ENCODE measurements around the gene NSUN3. TPM values are rescaled to one million over a fixed set of nuclear protein-coding genes. Genes with fewer than 3 reads are reported as not detected.

Gene NSUN3
- total and polyA plus RNA-seq, 9 donors, result 7.1 to 14.9 (median 11.7) TPM

DNA sequence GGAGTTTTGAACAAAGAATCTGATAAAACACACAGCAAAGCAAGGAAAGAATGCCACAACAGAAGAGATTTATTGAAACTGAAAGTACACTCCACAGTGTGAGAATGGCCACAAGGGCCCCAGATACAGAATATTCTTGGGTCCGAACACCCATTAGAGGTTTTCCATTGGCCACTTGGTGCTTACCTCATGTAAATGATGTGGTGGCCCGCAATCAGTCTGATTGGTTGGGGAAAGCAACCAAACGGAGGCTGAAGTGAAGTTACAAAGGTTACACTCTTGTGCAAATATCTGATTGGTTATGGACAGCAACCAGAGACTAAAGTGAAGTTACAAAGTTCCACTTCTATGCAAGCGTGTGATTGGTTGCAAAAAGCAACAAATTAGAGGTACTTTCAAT, 20.4 kb downstream of the NSUN3 start:
- Histone ChIP-seq H3K36me3 (no peaks in the 10 kb centered on the region), H3K27ac (no peak overlapping the region), H3K4me1 (ENCODE audit: insufficient read depth) (no peaks in the 10 kb centered on the region), H3K27me3 (no peaks in the 10 kb centered on the region), H3K4me3 (no peak overlapping the region), H3K9me3 (no peaks in the 10 kb centered on the region)
- TF ChIP-seq EP300 (IDR thresholded peaks at IDR 0.05), result no peak
- TF ChIP-seq, protein P1, sequence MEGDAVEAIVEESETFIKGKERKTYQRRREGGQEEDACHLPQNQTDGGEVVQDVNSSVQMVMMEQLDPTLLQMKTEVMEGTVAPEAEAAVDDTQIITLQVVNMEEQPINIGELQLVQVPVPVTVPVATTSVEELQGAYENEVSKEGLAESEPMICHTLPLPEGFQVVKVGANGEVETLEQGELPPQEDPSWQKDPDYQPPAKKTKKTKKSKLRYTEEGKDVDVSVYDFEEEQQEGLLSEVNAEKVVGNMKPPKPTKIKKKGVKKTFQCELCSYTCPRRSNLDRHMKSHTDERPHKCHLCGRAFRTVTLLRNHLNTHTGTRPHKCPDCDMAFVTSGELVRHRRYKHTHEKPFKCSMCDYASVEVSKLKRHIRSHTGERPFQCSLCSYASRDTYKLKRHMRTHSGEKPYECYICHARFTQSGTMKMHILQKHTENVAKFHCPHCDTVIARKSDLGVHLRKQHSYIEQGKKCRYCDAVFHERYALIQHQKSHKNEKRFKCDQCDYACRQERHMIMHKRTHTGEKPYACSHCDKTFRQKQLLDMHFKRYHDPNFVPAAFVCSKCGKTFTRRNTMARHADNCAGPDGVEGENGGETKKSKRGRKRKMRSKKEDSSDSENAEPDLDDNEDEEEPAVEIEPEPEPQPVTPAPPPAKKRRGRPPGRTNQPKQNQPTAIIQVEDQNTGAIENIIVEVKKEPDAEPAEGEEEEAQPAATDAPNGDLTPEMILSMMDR (IDR thresholded peaks at IDR 0.05), result no peak
- TF ChIP-seq POLR2A (IDR thresholded peaks at IDR 0.05), result no peak
- DNase-seq, result no peak
- intact Hi-C loops (cut with DNase I), result no loop called here
- 91 to 95% (median 91%) methylated on average over 4 of the region's 4 CpGs for WGBS, 3 donors

DNA sequence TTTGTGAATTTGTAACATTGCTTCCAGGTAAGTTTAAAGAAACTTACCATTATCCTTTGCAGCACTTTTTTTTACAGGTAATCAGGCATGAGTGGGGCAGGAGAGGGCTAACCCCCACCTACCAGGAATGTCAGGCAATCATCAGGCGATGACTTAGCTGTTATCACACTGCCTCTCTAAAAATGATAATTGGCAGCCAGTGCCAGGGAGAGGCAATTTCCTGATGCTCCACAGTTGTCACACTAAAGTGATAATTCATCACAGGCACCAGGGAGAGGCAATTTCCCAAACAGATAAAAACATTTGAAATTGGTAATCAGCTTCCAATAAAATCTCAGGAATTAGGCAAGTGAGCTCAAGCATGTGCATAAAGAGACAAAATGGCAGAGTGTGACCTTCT, 26.3 kb downstream of the NSUN3 start:
- H3K4me3 ChIP-seq, result no peak overlapping the region
- H3K27ac ChIP-seq, result no peak overlapping the region
- no peaks in the 10 kb centered on the region for H3K9me3 ChIP-seq
- no peaks in the 10 kb centered on the region for H3K27me3 ChIP-seq
- intact Hi-C loops (cut with DNase I), result no loop called here
- no peaks in the 10 kb centered on the region for H3K4me1 ChIP-seq (ENCODE audit: insufficient read depth)
- 97 to 100% (median 98%) methylated on average over 1 of the region's 1 CpG for WGBS, 3 donors
- TF ChIP-seq POLR2A (IDR thresholded peaks at IDR 0.05) (no peak), EP300 (IDR thresholded peaks at IDR 0.05) (no peak)
- TF ChIP-seq, protein P1 (IDR thresholded peaks at IDR 0.05), result no peak
- H3K36me3 ChIP-seq, result no peaks in the 10 kb centered on the region
- no peak for DNase-seq

DNA sequence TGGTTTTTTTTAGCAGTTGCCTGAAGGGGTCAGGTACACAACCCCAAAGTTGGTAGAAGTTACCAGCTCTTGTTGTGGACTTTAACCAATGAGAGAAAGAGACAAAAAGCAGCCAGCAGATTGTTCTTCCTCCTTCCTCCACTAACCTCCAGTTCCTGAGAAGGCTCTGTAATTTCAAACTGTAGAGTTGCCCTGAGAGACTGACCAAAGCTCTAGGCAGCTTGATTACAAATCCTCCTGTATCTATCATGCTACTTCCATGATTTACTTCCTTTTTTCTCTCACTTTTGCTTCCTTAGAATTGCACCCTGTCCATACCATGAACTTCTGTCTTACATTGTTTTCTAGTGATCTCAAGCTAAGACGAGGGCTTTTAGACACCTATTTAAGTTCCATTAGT, 29.2 kb downstream of the NSUN3 start:
- Histone ChIP-seq H3K9me3 (no peaks in the 10 kb centered on the region), H3K4me1 (ENCODE audit: insufficient read depth) (no peaks in the 10 kb centered on the region), H3K27ac (no peak overlapping the region), H3K36me3 (no peaks in the 10 kb centered on the region), H3K27me3 (no peaks in the 10 kb centered on the region), H3K4me3 (no peak overlapping the region)
- intact Hi-C loops (cut with DNase I), result no loop called here
- 97 to 98% (median 98%) methylated on average over 1 of the region's 1 CpG for WGBS, 3 donors
- no peak for TF ChIP-seq POLR2A (IDR thresholded peaks at IDR 0.05)
- TF ChIP-seq, protein P1 (IDR thresholded peaks at IDR 0.05), result no peak
- TF ChIP-seq EP300 (IDR thresholded peaks at IDR 0.05), result no peak
- DNase-seq, result no peak

DNA sequence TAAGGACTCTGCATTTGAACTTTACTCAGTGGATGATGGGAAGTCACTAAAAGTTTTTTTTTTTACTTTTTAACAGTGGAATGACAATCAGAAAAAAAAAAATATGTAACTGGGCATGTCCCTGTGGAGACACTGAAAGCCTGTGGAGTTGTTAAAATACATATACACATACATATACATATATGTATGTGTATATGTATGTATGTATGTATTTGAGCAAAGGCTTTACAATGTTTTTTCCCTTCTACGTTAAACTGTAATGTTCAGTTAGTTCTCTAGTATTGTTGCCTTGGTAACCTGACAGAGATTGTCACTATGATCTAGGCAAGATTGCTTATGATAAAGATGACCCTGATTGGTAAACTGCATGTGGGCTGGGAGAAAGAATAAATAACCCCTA, 30.3 kb downstream of the NSUN3 start:
- Histone ChIP-seq H3K27ac (no peak overlapping the region), H3K27me3 (no peaks in the 10 kb centered on the region), H3K9me3 (no peaks in the 10 kb centered on the region), H3K4me3 (no peak overlapping the region), H3K36me3 (no peaks in the 10 kb centered on the region), H3K4me1 (ENCODE audit: insufficient read depth) (no peaks in the 10 kb centered on the region)
- TF ChIP-seq, protein P1 (IDR thresholded peaks at IDR 0.05), result no peak
- TF ChIP-seq EP300 (IDR thresholded peaks at IDR 0.05) (no peak), POLR2A (IDR thresholded peaks at IDR 0.05) (no peak)
- intact Hi-C loops (cut with DNase I), result no loop called here
- DNase-seq, result no peak
- 85 to 99% (median 97%) methylated on average over 1 of the region's 1 CpG for WGBS, 3 donors

DNA sequence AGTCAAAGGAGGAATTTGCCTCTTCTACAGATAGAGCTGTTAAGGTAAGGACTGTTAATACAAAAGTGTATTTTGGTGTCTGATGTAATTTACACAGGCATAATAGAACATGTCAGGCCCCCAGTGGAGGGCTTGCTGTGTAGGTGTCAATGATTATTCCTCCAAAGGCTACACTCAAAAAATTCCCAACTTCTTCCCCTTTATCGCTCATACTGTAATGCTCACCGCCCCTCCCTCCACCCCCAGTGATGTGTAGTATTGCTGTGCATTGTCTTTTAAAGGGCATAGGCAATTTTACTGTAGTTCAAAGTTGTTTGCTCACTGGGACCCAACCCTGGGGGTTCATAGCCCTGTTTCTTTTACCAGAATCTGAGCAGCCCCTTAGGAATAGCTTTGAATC, 32.2 kb downstream of the NSUN3 start:
- WGBS, 3 donors, result 98 to 100% (median 98%) methylated on average over 2 of the region's 2 CpGs
- Histone ChIP-seq H3K27me3 (no peaks in the 10 kb centered on the region), H3K9me3 (no peaks in the 10 kb centered on the region), H3K27ac (no peak overlapping the region), H3K4me3 (no peak overlapping the region), H3K36me3 (no peaks in the 10 kb centered on the region), H3K4me1 (ENCODE audit: insufficient read depth) (no peaks in the 10 kb centered on the region)
- TF ChIP-seq EP300 (IDR thresholded peaks at IDR 0.05) (no peak), POLR2A (IDR thresholded peaks at IDR 0.05) (no peak)
- TF ChIP-seq, protein P1 (IDR thresholded peaks at IDR 0.05), result no peak
- intact Hi-C loops (cut with DNase I), result no loop called here
- no peak for DNase-seq
